ENCODE data around the gene PAPPA. TPM values are rescaled to one million over a fixed set of nuclear protein-coding genes. Genes with fewer than 3 reads are reported as not detected.

The PAPPA gene
- total and polyA plus RNA-seq, 2 of the 8 experiments (the other 6 are each of a cell fraction or from before 2014, with no cell fraction given): 0.18 to 0.63 TPM

DNA sequence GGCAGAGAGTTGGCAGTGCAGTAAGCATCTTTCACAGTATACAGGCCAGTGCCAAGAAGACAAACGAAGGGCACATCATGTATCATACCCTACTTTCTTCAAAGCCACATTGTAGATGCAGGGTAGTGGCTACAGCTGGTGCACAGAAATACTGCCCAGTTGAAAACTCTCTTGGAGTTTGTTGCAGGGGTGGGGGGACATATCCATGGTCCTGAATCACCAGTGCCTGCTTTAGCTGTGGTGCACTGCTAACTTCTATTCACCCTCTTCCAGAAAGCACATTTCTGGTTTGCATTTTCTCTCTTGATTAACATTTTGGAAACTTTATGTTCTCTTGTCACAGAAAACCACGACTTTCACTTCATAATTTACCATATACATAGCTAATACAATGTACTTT, 196.6 kb downstream of the PAPPA start (continued):
- TF ChIP-seq, protein P1, sequence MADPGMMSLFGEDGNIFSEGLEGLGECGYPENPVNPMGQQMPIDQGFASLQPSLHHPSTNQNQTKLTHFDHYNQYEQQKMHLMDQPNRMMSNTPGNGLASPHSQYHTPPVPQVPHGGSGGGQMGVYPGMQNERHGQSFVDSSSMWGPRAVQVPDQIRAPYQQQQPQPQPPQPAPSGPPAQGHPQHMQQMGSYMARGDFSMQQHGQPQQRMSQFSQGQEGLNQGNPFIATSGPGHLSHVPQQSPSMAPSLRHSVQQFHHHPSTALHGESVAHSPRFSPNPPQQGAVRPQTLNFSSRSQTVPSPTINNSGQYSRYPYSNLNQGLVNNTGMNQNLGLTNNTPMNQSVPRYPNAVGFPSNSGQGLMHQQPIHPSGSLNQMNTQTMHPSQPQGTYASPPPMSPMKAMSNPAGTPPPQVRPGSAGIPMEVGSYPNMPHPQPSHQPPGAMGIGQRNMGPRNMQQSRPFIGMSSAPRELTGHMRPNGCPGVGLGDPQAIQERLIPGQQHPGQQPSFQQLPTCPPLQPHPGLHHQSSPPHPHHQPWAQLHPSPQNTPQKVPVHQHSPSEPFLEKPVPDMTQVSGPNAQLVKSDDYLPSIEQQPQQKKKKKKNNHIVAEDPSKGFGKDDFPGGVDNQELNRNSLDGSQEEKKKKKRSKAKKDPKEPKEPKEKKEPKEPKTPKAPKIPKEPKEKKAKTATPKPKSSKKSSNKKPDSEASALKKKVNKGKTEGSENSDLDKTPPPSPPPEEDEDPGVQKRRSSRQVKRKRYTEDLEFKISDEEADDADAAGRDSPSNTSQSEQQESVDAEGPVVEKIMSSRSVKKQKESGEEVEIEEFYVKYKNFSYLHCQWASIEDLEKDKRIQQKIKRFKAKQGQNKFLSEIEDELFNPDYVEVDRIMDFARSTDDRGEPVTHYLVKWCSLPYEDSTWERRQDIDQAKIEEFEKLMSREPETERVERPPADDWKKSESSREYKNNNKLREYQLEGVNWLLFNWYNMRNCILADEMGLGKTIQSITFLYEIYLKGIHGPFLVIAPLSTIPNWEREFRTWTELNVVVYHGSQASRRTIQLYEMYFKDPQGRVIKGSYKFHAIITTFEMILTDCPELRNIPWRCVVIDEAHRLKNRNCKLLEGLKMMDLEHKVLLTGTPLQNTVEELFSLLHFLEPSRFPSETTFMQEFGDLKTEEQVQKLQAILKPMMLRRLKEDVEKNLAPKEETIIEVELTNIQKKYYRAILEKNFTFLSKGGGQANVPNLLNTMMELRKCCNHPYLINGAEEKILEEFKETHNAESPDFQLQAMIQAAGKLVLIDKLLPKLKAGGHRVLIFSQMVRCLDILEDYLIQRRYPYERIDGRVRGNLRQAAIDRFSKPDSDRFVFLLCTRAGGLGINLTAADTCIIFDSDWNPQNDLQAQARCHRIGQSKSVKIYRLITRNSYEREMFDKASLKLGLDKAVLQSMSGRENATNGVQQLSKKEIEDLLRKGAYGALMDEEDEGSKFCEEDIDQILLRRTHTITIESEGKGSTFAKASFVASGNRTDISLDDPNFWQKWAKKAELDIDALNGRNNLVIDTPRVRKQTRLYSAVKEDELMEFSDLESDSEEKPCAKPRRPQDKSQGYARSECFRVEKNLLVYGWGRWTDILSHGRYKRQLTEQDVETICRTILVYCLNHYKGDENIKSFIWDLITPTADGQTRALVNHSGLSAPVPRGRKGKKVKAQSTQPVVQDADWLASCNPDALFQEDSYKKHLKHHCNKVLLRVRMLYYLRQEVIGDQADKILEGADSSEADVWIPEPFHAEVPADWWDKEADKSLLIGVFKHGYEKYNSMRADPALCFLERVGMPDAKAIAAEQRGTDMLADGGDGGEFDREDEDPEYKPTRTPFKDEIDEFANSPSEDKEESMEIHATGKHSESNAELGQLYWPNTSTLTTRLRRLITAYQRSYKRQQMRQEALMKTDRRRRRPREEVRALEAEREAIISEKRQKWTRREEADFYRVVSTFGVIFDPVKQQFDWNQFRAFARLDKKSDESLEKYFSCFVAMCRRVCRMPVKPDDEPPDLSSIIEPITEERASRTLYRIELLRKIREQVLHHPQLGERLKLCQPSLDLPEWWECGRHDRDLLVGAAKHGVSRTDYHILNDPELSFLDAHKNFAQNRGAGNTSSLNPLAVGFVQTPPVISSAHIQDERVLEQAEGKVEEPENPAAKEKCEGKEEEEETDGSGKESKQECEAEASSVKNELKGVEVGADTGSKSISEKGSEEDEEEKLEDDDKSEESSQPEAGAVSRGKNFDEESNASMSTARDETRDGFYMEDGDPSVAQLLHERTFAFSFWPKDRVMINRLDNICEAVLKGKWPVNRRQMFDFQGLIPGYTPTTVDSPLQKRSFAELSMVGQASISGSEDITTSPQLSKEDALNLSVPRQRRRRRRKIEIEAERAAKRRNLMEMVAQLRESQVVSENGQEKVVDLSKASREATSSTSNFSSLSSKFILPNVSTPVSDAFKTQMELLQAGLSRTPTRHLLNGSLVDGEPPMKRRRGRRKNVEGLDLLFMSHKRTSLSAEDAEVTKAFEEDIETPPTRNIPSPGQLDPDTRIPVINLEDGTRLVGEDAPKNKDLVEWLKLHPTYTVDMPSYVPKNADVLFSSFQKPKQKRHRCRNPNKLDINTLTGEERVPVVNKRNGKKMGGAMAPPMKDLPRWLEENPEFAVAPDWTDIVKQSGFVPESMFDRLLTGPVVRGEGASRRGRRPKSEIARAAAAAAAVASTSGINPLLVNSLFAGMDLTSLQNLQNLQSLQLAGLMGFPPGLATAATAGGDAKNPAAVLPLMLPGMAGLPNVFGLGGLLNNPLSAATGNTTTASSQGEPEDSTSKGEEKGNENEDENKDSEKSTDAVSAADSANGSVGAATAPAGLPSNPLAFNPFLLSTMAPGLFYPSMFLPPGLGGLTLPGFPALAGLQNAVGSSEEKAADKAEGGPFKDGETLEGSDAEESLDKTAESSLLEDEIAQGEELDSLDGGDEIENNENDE (IDR thresholded peaks at IDR 0.05; ENCODE audit: insufficient replicate concordance, low read length): no peak
- TF ChIP-seq POLR2AphosphoS5 (IDR thresholded peaks at IDR 0.05; ENCODE audit: low read depth, low read length) (no peak), SIX5 (IDR thresholded peaks at IDR 0.05; ENCODE audit: low read depth, low read length) (no peak), SAP30 (IDR thresholded peaks at IDR 0.05; ENCODE audit: insufficient read depth, insufficient replicate concordance, low read length) (no peak), CBX5 (IDR thresholded peaks at IDR 0.05; ENCODE audit: low read depth, low read length) (no peak), BRCA1 (IDR thresholded peaks at IDR 0.05; ENCODE audit: low read depth, low read length) (no peak), CREB1 (IDR thresholded peaks at IDR 0.05) (no peak), RAD21 (IDR thresholded peaks at IDR 0.05 in 1 of 2, conservative IDR thresholded peaks at IDR 0.05 in 1 of 2; ENCODE audit: low read depth in 2 of 2, low read length in 2 of 2) (no peak), YY1 (IDR thresholded peaks at IDR 0.05; ENCODE audit: low read depth, low read length) (no peak)
- TF ChIP-seq, protein P2, sequence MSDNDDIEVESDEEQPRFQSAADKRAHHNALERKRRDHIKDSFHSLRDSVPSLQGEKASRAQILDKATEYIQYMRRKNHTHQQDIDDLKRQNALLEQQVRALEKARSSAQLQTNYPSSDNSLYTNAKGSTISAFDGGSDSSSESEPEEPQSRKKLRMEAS (IDR thresholded peaks at IDR 0.05): no peak
- TF ChIP-seq, protein P3, sequence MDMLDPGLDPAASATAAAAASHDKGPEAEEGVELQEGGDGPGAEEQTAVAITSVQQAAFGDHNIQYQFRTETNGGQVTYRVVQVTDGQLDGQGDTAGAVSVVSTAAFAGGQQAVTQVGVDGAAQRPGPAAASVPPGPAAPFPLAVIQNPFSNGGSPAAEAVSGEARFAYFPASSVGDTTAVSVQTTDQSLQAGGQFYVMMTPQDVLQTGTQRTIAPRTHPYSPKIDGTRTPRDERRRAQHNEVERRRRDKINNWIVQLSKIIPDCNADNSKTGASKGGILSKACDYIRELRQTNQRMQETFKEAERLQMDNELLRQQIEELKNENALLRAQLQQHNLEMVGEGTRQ (IDR thresholded peaks at IDR 0.05; ENCODE audit: low read length): no peak

All from H1 (cell line).